ENCODE data around the gene WTAP.
"Not testable (repeated sequence)": the region's sequence is repeated elsewhere in the genome, so short reads cannot be mapped to it uniquely, and the experiment has no call there.

WTAP gene

GRCh38 chr6:159714404-159714803 is 12.9 kb upstream of the WTAP start:
- TF ChIP-seq POLR2A (IDR thresholded peaks at IDR 0.05; ENCODE audit: low read depth, low read length) = no peak
- FAIRE-seq (no peak), DNase-seq (ENCODE audit: insufficient read length, low spot score) (no peak)

GRCh38 chr6:159715166-159715565 is 12.1 kb upstream of the WTAP start:
- TF ChIP-seq POLR2A (IDR thresholded peaks at IDR 0.05; ENCODE audit: low read depth, low read length) = no peak
- FAIRE-seq = no peak
- DNase-seq (ENCODE audit: insufficient read length, low spot score) = no peak

GRCh38 chr6:159715605-159716004 is 11.7 kb upstream of the WTAP start:
- DNase-seq (ENCODE audit: insufficient read length, low spot score) = no peak
- no peak for FAIRE-seq
- TF ChIP-seq POLR2A (IDR thresholded peaks at IDR 0.05; ENCODE audit: low read depth, low read length) = no peak

- TF ChIP-seq POLR2A (IDR thresholded peaks at IDR 0.05; ENCODE audit: low read depth, low read length) = no peak
- FAIRE-seq = no peak
- DNase-seq (ENCODE audit: insufficient read length, low spot score) = no peak
These were observed 10.8 kb upstream of the WTAP start for GRCh38 chr6:159716247-159717096.

GRCh38 chr6:159718634-159719033 is 8.7 kb upstream of the WTAP start:
- TF ChIP-seq POLR2A (IDR thresholded peaks at IDR 0.05; ENCODE audit: low read depth, low read length) = no peak
- FAIRE-seq (no peak), DNase-seq (ENCODE audit: insufficient read length, low spot score) (no peak)

- FAIRE-seq (no peak), DNase-seq (ENCODE audit: insufficient read length, low spot score) (no peak)
- TF ChIP-seq POLR2A (IDR thresholded peaks at IDR 0.05; ENCODE audit: low read depth, low read length) = no peak
These were observed 8.0 kb upstream of the WTAP start for GRCh38 chr6:159719287-159719686.

- DNase-seq (ENCODE audit: insufficient read length, low spot score) = no peak
- FAIRE-seq = no peak
- TF ChIP-seq POLR2A (IDR thresholded peaks at IDR 0.05; ENCODE audit: low read depth, low read length) = no peak
These were observed 6.6 kb upstream of the WTAP start for GRCh38 chr6:159720708-159721107.

GRCh38 chr6:159721981-159722380 is 5.3 kb upstream of the WTAP start:
- DNase-seq (ENCODE audit: insufficient read length, low spot score); FAIRE-seq: not testable (repeated sequence)

- FAIRE-seq = no peak
- no peak for TF ChIP-seq POLR2A (IDR thresholded peaks at IDR 0.05; ENCODE audit: low read depth, low read length)
- DNase-seq (ENCODE audit: insufficient read length, low spot score) = no peak
These were observed 4.7 kb upstream of the WTAP start for GRCh38 chr6:159722655-159723054.

GRCh38 chr6:159723259-159723658 is 4.0 kb upstream of the WTAP start:
- DNase-seq (ENCODE audit: insufficient read length, low spot score) (no peak), FAIRE-seq (no peak)
- TF ChIP-seq POLR2A (IDR thresholded peaks at IDR 0.05; ENCODE audit: low read depth, low read length) = no peak

- no peak for FAIRE-seq
- no peak for TF ChIP-seq POLR2A (IDR thresholded peaks at IDR 0.05; ENCODE audit: low read depth, low read length)
- no peak for DNase-seq (ENCODE audit: insufficient read length, low spot score)
These were observed 2.5 kb upstream of the WTAP start for GRCh38 chr6:159724778-159725177.

GRCh38 chr6:159725208-159725607 is 2.1 kb upstream of the WTAP start:
- not testable (repeated sequence) for FAIRE-seq; DNase-seq (ENCODE audit: insufficient read length, low spot score)

- FAIRE-seq (no peak), DNase-seq (ENCODE audit: insufficient read length, low spot score) (no peak)
- no peak for TF ChIP-seq POLR2A (IDR thresholded peaks at IDR 0.05; ENCODE audit: low read depth, low read length)
These were observed 920 bp upstream of the WTAP start for GRCh38 chr6:159726255-159726917.

GRCh38 chr6:159727717-159728445 is 575 bp downstream of the WTAP start:
- FAIRE-seq = no peak
- no peak for DNase-seq (ENCODE audit: insufficient read length, low spot score)
- no peak for TF ChIP-seq POLR2A (IDR thresholded peaks at IDR 0.05; ENCODE audit: low read depth, low read length)
